Head of caudate nucleus (tissue), 42 donors: ENCODE measurements around the gene HPGD.
"Not testable (repeated sequence)": the region's sequence is repeated elsewhere in the genome, so short reads cannot be mapped to it uniquely, and the experiment has no call there.

Source experiments
- DNase-seq, 42 donors: peaks; one replicate each; pipeline versions ENCODE4 v3.0.0 to v3.0.0-alpha.2; 2020 to 2021; ENCODE audit warnings: mixed read lengths in 7 of 42
- intact Hi-C: fragments of 100-400 bp; cut with DNase I; formaldehyde crosslinking; loops from one replicate; pipeline ENCODE4 v1.15.0; 2022

The HPGD gene

GRCh38 chr4:174488368-174488767 is 33.9 kb downstream of the HPGD start:
- DNase-seq, intact Hi-C loops: not testable (repeated sequence)

- DNase-seq = no peak
- intact Hi-C loops = no loop called here
Observed at GRCh38 chr4:174485025-174485424, 37.3 kb downstream of the HPGD start.

- intact Hi-C loops = no loop called here
- DNase-seq = no peak
Observed at GRCh38 chr4:174483792-174484191, 38.5 kb downstream of the HPGD start.

- intact Hi-C loops = no loop called here
Observed at GRCh38 chr4:174479140-174479539, 43.1 kb downstream of the HPGD start.

GRCh38 chr4:174475528-174475927 is 46.8 kb downstream of the HPGD start:
- no peak for DNase-seq
- intact Hi-C loops = no loop called here

More at GRCh38 chr4:174479140-174479539, 43.1 kb downstream of the HPGD start:
- DNase-seq = no peak

- no peak for DNase-seq
- intact Hi-C loops = no loop called here
Observed at GRCh38 chr4:174474457-174475075, 47.7 kb downstream of the HPGD start.

- no peak for DNase-seq
- intact Hi-C loops = no loop called here
Observed at GRCh38 chr4:174467107-174467506, 55.2 kb downstream of the HPGD start.

GRCh38 chr4:174464949-174465348 is 57.3 kb downstream of the HPGD start:
- no peak for DNase-seq
- intact Hi-C loops = no loop called here

- intact Hi-C loops = no loop called here
- DNase-seq = no peak
Observed at GRCh38 chr4:174461466-174462106, 60.7 kb downstream of the HPGD start.

- intact Hi-C loops = no loop called here
- no peak for DNase-seq
Observed at GRCh38 chr4:174460684-174461083, 61.6 kb downstream of the HPGD start.

GRCh38 chr4:174457468-174457867 is 64.8 kb downstream of the HPGD start:
- intact Hi-C loops = no loop called here
- DNase-seq = no peak

GRCh38 chr4:174454815-174455473 is 67.3 kb downstream of the HPGD start:
- intact Hi-C loops = no loop called here
- no peak for DNase-seq

GRCh38 chr4:174451718-174452296 is 70.5 kb downstream of the HPGD start:
- intact Hi-C loops = no loop called here
- DNase-seq = no peak

GRCh38 chr4:174450786-174451125 is 71.5 kb downstream of the HPGD start:
- no peak for DNase-seq
- intact Hi-C loops = no loop called here

GRCh38 chr4:174449944-174450785 is 72.1 kb downstream of the HPGD start:
- intact Hi-C loops = no loop called here
- DNase-seq = no peak

- DNase-seq = no peak
- intact Hi-C loops = no loop called here
Observed at GRCh38 chr4:174449152-174449551, 73.1 kb downstream of the HPGD start.

- intact Hi-C loops = no loop called here
- DNase-seq = no peak
Observed at GRCh38 chr4:174444390-174444789, 77.9 kb downstream of the HPGD start.
